ENCODE measurements around the gene OLFML1.

Gene OLFML1

DNA sequence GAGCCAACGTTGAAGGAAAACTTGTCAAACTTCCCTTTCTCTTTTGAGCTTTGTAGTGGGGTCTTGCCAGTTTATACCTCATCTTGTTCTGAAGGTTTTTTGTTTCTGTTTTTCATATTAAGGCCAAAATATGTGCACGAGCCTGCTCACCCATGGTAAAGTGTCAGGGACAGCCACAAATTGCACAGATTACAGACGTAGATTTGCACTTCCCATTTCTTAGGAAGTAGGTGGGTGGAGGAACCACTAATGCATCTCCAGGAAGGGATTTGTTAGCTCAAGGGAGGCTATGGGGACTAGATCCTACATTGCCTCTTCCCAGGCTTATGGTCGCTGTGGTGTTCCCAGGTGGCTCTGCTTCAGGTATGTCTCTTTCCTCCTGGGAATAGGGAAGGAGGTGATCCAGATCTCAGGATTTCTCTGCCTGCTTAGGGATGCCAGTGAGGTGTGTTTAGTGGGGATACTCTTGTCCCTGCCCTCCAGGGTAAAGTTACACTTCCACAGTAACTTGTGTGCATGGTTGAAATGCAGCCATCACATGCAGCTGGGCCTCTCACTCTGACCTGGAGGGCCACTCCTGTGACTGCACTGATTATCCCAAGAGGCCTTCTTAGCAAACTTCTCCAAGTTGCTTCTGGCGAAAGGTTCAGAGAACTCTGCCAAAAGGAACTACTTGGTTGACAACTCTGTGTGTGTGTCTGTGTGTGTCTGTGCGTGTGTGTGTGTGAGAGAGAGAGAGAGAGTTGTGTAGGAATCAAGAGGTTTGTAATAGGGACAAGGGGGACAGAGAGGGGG lies 38.3 kb downstream of the OLFML1 start:
- TF ChIP-seq, protein P1, sequence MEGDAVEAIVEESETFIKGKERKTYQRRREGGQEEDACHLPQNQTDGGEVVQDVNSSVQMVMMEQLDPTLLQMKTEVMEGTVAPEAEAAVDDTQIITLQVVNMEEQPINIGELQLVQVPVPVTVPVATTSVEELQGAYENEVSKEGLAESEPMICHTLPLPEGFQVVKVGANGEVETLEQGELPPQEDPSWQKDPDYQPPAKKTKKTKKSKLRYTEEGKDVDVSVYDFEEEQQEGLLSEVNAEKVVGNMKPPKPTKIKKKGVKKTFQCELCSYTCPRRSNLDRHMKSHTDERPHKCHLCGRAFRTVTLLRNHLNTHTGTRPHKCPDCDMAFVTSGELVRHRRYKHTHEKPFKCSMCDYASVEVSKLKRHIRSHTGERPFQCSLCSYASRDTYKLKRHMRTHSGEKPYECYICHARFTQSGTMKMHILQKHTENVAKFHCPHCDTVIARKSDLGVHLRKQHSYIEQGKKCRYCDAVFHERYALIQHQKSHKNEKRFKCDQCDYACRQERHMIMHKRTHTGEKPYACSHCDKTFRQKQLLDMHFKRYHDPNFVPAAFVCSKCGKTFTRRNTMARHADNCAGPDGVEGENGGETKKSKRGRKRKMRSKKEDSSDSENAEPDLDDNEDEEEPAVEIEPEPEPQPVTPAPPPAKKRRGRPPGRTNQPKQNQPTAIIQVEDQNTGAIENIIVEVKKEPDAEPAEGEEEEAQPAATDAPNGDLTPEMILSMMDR (IDR thresholded peaks at IDR 0.05; ENCODE audit: insufficient read depth, low read length, poor library complexity, severe bottlenecking) = no peak

GRCh38 chr11:7524462-7525235 lies 39.3 kb downstream of the OLFML1 start:
- no peaks in the 10 kb centered on the region for H3K36me3 ChIP-seq (ENCODE audit: control insufficient read depth, insufficient read depth, low read length)
- no peaks in the 10 kb centered on the region for H3K27me3 ChIP-seq (replicated peaks; ENCODE audit: control insufficient read depth, insufficient read depth, low read length)
- no peak overlapping the region for H3K4me3 ChIP-seq (replicated peaks; ENCODE audit: low read depth, low read length)
- DNase-seq (ENCODE audit: extremely low read depth, insufficient read length) = peak; percentile 37
- TF ChIP-seq, protein P1 (IDR thresholded peaks at IDR 0.05; ENCODE audit: insufficient read depth, low read length, poor library complexity, severe bottlenecking) = no peak

More for the DNA sequence above, 38.3 kb downstream of the OLFML1 start:
- H3K36me3 ChIP-seq (ENCODE audit: control insufficient read depth, insufficient read depth, low read length) = no peaks in the 10 kb centered on the region
- DNase-seq (ENCODE audit: extremely low read depth, insufficient read length) = no peak
- H3K27me3 ChIP-seq (replicated peaks; ENCODE audit: control insufficient read depth, insufficient read depth, low read length) = no peaks in the 10 kb centered on the region
- no peak overlapping the region for H3K4me3 ChIP-seq (replicated peaks; ENCODE audit: low read depth, low read length)

GRCh38 chr11:7525424-7525823 lies 40.1 kb downstream of the OLFML1 start:
- Histone ChIP-seq H3K27me3 (replicated peaks; ENCODE audit: control insufficient read depth, insufficient read depth, low read length) (no peaks in the 10 kb centered on the region), H3K4me3 (replicated peaks; ENCODE audit: low read depth, low read length) (no peak overlapping the region), H3K36me3 (ENCODE audit: control insufficient read depth, insufficient read depth, low read length) (no peaks in the 10 kb centered on the region)
- no peak for DNase-seq (ENCODE audit: extremely low read depth, insufficient read length)
- TF ChIP-seq, protein P1 (IDR thresholded peaks at IDR 0.05; ENCODE audit: insufficient read depth, low read length, poor library complexity, severe bottlenecking) = no peak

GRCh38 chr11:7527029-7527428 lies 41.7 kb downstream of the OLFML1 start:
- Histone ChIP-seq H3K27me3 (replicated peaks; ENCODE audit: control insufficient read depth, insufficient read depth, low read length) (no peaks in the 10 kb centered on the region), H3K4me3 (replicated peaks; ENCODE audit: low read depth, low read length) (no peak overlapping the region), H3K36me3 (ENCODE audit: control insufficient read depth, insufficient read depth, low read length) (no peaks in the 10 kb centered on the region)
- no peak for DNase-seq (ENCODE audit: extremely low read depth, insufficient read length)
- TF ChIP-seq, protein P1 (IDR thresholded peaks at IDR 0.05; ENCODE audit: insufficient read depth, low read length, poor library complexity, severe bottlenecking) = no peak

GRCh38 chr11:7528514-7529049 lies 43.3 kb downstream of the OLFML1 start:
- TF ChIP-seq, protein P1 (IDR thresholded peaks at IDR 0.05; ENCODE audit: insufficient read depth, low read length, poor library complexity, severe bottlenecking) = no peak
- no peak for DNase-seq (ENCODE audit: extremely low read depth, insufficient read length)
- H3K36me3 ChIP-seq (ENCODE audit: control insufficient read depth, insufficient read depth, low read length) = no peaks in the 10 kb centered on the region; the same call in 1 of the 2 replicates
- H3K4me3 ChIP-seq (replicated peaks; ENCODE audit: low read depth, low read length) = no peak overlapping the region
- H3K27me3 ChIP-seq (replicated peaks; ENCODE audit: control insufficient read depth, insufficient read depth, low read length) = no peaks in the 10 kb centered on the region
